Suppressor macrophage treated with lipopolysaccharide for 4 hours (primary cell): Measurements from ENCODE around the gene SZT2.
A peak's percentile ranks its signal among the peaks of the same experiment; 100 is the strongest.

ENCODE experiments used
- DNase-seq: peaks from one replicate; pipeline ENCODE4 v3.0.0-alpha.2; 2020

Gene SZT2

GRCh38 chr1:43389326-43390313 is at the start of gene SZT2, which contains the start of gene MED8:
Gene SZT2, plus strand, starts transcription at chr1:43389899. Its CDS starts 70 bp downstream, at chr1:43389969.
Gene MED8, minus strand, starts transcription at chr1:43389800. Its CDS starts 36 bp downstream, at chr1:43389764.
- peak; percentile 97 for DNase-seq

DNA sequence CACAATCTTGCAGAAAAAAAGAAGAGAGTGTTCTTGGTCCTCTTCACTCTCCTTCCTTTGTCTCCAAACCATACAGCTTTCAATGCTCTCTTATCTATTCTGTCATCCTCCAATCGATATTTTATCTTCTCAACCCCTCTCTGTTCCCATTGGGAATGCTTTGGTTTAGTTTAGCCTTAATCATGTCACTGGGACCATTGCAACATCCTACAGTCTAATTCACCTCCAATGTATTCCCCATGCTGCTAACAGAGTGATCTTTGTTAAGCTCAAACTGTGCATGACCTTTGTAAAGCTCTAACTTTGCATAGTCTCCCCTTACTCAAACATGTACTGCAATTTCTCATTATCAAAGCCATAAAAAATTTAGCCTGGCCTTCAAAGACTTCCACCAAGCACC is 49.1 kb upstream of the SZT2 start:
- no peak for DNase-seq

- no peak for DNase-seq
Measured at GRCh38 chr1:43344267-43344850, 45.3 kb upstream of the SZT2 start.

DNA sequence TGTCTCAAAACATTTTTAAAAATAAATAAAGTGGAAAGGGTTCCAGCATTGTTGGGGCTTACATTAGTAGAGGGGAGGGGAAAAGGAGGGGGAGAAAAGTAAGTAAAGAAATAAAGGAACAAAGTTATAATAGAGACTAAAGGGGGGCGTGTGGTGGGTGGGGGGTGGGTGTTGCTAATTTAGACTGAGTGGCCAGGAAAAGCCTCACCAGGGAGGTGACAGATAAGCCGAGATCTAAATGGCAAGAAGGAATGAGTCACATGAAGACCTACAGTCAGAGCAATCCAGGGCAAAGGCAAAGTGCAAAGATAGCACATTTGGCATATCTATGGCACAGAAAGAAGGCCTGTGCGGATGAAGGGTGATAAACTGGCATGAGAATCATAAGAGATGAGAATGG is 44.6 kb upstream of the SZT2 start:
- peak; percentile 33 for DNase-seq

GRCh38 chr1:43346636-43347035 is 43.1 kb upstream of the SZT2 start:
- DNase-seq = no peak

DNA sequence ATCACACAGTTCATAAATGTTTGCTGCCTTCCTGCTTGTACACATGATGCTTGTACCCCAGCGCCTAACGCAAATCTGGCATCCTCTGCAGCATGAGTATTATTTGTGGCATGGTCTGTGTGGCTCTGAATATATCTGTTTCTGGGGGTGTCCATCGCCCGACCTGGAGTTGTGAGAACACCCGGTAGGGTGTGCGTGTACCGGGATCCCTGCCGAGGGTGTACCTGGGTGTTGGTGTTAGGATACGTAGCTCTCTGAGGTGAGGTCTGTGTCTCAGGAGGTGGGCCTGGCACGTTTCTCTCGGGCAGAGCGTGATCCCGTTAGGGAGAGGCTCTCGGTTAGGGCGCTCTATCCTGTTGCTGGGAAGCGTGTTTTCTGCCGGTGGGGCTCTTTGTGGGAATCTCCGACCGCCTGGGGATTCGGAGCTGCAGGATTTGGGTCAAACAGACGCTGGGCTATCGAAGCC is 41.3 kb upstream of the SZT2 start:
- DNase-seq = no peak

- DNase-seq = no peak
Measured at GRCh38 chr1:43348809-43349593, 40.7 kb upstream of the SZT2 start.

DNA sequence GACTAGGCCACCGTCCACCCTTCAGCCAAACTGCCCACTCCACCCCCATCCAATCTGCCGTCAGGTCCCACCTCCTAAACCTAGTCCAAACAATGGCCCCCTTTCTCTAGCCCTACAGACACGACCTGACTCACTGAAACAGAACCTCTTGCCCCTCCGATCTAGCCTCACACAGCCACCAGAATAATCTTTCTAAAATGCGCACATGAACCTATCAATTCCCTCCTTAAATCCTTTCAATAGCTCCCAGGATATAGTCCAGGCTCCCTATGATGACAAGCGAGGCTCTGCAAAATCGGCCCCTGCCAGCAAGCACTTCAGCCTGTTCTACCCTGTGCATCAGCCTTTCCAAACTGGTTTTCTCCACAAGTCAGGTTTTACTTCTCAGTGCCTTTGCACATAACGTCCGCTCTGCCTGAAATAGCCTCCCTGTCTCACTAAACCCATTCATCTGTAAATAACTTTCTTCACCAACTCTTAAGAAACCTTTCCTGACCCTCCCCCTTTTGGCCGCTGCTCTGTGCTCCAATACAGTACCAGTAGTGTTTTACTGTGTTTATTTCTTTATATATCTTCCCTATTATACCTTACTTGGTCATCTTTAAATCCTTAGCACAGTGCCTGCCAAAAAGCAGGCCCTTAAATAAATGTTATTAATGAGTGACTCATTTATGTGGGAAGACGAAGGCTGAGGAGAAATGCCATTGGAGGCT is 39.9 kb upstream of the SZT2 start:
- no peak for DNase-seq

GRCh38 chr1:43350976-43351375 is 38.7 kb upstream of the SZT2 start:
- no peak for DNase-seq

- no peak for DNase-seq
Measured at GRCh38 chr1:43351421-43352350, 38.0 kb upstream of the SZT2 start.

DNA sequence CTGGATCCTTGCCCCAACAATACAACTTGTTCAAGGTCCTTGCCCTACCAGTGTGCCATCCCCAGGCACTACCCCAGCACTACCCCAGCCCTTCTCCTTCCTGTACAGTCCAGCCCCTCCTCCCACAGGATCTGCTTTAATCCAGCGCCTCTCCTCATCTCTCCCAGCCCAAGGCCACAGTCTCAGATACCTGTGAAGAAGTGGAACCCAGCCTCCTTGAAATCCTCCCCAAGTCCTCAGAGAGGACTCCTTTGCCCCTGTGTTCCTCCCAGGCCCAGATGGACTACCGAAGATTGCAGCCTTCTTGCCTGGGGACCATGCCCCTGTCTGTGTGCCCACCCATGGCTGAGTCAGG is 37.4 kb upstream of the SZT2 start:
- no peak for DNase-seq

DNA sequence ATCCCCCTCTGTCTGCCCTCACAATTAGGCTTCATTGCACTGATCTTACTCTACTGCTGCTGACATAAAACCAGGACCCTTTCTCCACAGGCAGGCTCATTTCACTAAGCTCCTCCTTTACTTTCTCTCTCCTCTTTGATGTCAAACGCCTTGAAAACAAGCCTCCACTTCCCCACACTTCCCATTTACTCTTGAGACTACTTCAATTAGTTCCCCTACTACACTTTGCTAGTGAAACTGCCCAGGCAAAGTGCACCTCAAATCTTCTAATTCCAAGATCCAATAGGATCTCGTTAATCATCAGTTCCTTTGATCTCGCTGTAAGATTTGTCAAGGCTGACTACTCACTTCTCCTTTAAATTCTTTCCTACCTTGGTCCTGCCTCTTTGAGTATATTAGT is 36.8 kb upstream of the SZT2 start:
- no peak for DNase-seq

- DNase-seq = no peak
Measured at GRCh38 chr1:43354471-43354870, 35.2 kb upstream of the SZT2 start.

- DNase-seq = no peak
Measured at GRCh38 chr1:43354936-43355335, 34.8 kb upstream of the SZT2 start.

- DNase-seq = no peak
Measured at GRCh38 chr1:43357251-43357650, 32.4 kb upstream of the SZT2 start.

DNA sequence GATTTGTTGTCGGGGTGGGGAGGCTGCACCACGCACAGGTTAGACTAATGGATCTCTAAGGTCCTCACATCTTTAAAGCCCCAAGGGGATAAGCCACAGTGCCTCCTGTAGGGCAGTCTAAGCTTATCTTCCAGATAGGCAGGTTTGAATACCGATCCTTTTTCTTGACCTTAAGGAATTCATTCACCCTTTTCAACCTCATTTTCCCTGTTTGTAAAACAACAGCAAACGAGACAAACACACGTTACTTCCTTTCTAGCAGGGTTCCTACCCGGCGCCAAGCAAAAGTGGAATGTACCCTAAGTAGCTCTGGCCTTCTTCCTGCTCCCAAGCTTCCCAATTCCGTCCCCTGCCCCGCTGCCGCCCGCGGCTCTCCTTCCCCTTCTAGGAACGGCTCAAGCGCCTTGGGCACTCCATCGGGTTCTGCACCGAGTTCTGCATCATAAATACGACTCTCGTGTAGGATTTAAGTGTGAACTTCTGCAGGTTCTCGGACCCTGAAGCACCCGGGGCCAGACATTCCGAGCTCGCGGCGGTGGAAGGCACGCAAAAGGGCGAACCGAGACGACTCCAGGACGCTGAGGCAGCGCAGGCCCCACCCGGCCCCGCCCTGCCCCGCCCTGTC is 31.5 kb upstream of the SZT2 start:
- DNase-seq = peak; percentile 49

- DNase-seq = peak; percentile 99
Measured at GRCh38 chr1:43358746-43359693, 30.7 kb upstream of the SZT2 start, which contains the start of gene CDC20. Gene CDC20, plus strand, starts transcription at chr1:43358981. Its CDS starts 235 bp downstream, at chr1:43359216.

GRCh38 chr1:43359696-43360095 is 30.0 kb upstream of the SZT2 start:
- no peak for DNase-seq

GRCh38 chr1:43360616-43361015 is 29.1 kb upstream of the SZT2 start:
- no peak for DNase-seq
